WI38 (cell line): Measurements from ENCODE around the gene SPTAN1.
"Not testable (repeated sequence)": the region's sequence is repeated elsewhere in the genome, so short reads cannot be mapped to it uniquely, and the experiment has no call there.

Experiments used
- H3K4me3 ChIP-seq: 2 replicates; pipeline ENCODE4 v1.5.1; 2011; ENCODE audit warnings: low read depth, mild to moderate bottlenecking, control low read depth, low read length
- CTCF ChIP-seq: IDR thresholded peaks from 2 replicates; pipeline ENCODE4 v1.5.1; 2012; ENCODE audit warnings: low read depth, mild to moderate bottlenecking, control low read depth, low read length

The SPTAN1 gene

DNA sequence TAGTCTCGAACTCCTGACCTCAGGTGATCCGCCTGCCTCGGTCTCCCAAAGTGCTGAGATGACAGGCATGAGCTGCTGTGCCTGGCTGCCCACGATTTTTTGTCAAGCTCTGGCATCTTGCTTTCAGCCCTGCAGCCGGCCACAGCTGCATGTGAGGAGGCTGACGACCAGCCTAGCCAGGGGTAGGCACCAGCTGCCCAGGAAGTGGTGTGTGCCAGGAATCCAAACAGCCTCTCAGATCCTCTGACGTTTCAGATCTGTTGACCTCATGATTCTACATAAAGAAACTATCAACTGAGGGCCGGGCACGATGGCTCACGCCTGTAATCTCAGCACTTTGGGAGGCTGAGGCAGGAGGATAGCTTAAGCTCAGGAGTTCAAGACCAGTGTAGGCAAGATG is 85.3 kb downstream of the SPTAN1 start:
- no peak for TF ChIP-seq CTCF
- H3K4me3 ChIP-seq, result no peak overlapping the region

- no peak for TF ChIP-seq CTCF
These were observed 86.2 kb downstream of the SPTAN1 start for GRCh38 chr9:128638580-128638979.

DNA sequence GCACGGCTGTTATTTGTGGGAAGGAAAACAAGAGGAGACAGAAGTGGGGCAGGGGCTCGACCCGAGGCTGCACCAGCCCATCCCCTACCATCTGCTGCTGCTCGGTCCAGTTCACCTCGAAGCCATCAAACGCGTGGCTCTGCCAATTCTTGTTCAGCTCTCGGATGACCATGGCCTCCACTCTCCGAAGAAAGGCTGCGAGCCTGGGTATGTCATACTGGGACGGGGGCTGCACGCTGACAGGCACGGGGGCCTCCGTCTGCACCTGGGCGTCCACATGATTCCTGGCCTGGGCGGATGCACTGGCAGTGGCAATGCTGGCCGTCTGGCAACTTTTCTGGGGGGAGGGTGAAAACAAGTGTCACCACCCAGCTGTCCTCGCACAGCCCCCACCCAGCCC is 88.2 kb downstream of the SPTAN1 start:
- TF ChIP-seq CTCF, result no peak
- no peak overlapping the region for H3K4me3 ChIP-seq

More at GRCh38 chr9:128638580-128638979, 86.2 kb downstream of the SPTAN1 start:
- H3K4me3 ChIP-seq, result no peak overlapping the region

GRCh38 chr9:128642675-128643245 is 90.4 kb downstream of the SPTAN1 start:
- H3K4me3 ChIP-seq, result no peak overlapping the region
- no peak for TF ChIP-seq CTCF

DNA sequence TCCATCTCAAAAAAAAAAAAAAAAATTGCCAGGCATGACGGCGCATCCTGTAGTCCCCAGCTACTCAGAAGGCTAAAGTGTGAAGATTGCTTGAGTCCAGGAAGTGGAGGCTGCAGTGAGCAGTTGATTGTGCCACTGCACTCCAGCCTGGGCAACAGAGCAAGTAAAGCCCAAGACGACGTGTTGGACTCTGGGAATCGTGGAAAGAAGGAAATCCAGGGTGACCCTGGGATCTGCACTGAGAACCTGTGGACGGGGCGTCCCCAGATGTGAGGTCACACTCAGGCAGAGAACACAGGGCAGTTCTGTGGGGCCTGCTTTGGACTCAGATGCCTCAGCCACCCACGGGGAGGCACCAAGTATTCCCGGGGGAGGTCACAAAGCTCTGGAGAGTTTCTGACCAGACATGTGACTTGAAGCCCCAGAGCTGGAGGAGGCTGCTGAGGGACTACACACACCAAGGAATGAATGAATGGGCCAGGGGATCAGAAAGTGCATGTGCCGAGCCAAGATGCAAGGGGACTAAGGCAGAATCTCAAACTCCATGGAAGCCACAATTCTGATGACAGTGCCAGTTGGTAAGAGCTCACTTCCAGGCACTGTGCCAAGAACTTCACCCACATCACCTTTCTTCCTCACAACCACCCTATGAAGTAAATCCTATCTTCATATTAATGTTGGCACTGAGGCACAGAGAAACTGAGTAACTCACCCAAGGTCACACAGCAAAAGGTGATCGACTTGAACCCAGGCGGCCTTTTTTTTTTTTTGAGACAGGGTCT is 91.3 kb downstream of the SPTAN1 start:
- H3K4me3 ChIP-seq, result no peak overlapping the region
- TF ChIP-seq CTCF, result no peak

DNA sequence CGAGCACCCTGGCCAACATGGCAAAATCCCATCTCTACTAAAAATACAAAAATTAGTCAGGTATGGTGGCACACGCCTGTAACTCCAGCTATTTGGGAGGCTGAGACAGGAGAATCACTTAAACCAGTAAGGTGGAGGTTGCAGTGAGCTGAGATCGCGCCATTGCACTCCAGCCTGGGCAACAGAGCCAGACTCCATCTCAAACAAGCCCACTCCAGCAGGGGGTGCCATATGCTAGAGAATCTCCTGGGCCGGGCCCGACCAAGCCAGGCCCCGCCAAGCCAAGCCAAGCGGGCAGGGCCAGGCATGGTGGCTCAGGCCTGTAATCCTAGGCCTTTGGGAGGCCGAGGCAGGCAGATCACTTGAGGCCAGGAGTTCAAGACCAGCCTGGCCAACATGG is 95.8 kb downstream of the SPTAN1 start:
- H3K4me3 ChIP-seq, result not testable (repeated sequence)

DNA sequence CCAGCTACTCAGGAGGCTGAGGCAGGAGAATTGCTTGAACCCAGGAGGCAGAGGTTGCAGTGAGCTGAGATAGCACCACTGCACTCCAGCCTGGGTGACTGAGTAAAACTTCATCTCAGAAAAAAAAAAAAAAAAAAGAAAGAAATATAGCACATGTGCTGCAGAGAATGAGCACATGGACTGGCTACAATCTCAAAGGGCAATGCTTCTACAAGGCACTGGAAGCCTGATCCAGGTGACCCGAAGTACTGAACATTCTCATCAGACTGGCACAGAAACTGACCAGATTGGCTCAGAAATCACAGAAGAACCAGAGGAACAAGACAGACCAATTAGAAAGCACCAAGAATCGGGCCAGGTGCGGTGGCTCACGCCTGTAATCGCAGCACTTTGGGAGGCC is 99.4 kb downstream of the SPTAN1 start:
- H3K4me3 ChIP-seq, result no peak overlapping the region
- no peak for TF ChIP-seq CTCF

DNA sequence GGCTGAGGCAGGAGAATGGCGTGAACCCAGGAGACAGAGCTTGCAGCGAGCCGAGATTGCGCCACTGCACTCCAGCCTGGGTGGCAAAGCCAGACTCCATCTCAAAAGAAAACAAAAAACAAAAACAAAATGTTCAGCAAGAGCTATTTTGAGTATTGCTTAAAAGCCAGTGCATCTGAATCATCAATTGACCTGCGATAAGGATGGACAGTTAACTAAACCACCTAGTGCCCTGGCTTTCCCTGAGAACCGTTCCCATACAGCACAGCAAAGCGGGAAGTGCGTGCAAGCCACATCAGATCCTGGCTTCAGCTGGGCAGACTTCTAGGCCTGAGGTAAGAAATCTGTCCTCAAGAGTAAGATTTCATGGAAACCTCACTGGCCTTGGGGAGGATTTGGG is 101.5 kb downstream of the SPTAN1 start:
- TF ChIP-seq CTCF, result no peak

More for the DNA sequence above, 101.5 kb downstream of the SPTAN1 start:
- H3K4me3 ChIP-seq, result no peak overlapping the region
